LNCAP (cell line): Measurements from ENCODE around the gene ACTRT2.

Source experiments
- TF ChIP-seq, protein P1 (sequence below): fragments of 450-650 bp; IDR thresholded peaks from 2 replicates; pipeline ENCODE4 v1.5.1; 2017; ENCODE audit warnings: mild to moderate bottlenecking

ACTRT2 gene

DNA sequence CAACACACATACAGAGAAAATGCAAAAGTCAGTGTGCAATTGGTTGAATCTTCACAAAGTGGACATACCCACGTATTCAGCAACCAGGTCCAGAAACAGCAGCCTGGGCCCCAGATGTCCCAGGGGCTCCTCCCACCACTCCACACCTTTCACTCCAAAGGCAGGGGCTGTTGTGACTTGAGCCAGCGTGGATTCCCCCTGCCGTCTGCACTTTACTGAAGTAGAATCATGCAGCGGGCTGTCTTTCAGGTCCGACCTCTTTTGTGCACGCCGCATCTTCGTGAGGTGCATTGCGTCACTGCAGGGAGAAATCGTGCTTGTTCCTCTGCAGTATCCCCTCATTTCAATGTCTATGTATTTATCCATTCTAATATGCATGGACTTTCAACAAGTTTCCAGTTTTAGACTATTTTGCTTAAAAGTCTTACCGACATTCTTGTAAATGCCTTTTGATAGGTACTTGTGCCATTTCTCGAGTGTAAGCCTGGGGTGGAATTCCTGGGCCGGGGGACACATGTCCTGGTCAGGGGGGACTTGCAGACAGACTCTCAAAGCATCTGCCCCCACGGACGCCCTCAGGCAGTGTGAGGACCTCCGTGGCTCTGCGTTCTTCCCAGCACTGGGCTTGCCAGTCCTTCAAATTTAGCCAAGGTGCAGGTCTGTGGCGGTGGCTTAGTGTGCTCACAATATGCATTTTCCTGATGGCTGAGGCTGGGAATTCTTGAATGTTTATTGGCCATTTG lies 29.3 kb upstream of the ACTRT2 start:
- TF ChIP-seq, protein P1, sequence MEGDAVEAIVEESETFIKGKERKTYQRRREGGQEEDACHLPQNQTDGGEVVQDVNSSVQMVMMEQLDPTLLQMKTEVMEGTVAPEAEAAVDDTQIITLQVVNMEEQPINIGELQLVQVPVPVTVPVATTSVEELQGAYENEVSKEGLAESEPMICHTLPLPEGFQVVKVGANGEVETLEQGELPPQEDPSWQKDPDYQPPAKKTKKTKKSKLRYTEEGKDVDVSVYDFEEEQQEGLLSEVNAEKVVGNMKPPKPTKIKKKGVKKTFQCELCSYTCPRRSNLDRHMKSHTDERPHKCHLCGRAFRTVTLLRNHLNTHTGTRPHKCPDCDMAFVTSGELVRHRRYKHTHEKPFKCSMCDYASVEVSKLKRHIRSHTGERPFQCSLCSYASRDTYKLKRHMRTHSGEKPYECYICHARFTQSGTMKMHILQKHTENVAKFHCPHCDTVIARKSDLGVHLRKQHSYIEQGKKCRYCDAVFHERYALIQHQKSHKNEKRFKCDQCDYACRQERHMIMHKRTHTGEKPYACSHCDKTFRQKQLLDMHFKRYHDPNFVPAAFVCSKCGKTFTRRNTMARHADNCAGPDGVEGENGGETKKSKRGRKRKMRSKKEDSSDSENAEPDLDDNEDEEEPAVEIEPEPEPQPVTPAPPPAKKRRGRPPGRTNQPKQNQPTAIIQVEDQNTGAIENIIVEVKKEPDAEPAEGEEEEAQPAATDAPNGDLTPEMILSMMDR: no peak

DNA sequence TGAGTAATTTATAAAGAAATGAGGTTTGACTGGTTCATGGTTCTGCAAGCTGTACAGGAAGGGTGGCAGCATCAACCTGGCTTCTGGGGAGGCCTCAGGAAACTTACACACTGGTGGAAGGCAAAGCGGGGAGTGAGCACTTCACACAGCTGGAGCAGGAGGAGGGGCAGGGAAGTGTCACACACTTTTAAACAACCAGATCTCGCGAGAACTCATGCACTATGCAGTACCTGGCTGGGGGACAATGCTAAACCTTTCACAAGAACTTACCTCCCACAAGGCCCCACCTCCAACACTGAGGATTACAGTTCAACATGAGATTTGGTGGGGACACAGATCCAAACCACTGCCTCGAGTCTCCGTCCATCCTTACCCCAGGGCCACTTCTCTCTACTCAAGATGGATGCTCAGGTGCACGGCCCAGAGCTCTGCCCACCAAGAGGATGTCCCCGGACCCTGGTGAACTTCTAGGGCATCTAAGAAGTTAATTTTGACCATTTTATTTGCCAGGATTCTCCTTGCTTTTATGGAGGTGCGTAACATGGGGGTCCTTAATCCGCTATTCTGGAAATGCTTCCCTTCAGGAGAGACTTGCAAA lies 22.7 kb upstream of the ACTRT2 start:
- TF ChIP-seq, protein P1: no peak

DNA sequence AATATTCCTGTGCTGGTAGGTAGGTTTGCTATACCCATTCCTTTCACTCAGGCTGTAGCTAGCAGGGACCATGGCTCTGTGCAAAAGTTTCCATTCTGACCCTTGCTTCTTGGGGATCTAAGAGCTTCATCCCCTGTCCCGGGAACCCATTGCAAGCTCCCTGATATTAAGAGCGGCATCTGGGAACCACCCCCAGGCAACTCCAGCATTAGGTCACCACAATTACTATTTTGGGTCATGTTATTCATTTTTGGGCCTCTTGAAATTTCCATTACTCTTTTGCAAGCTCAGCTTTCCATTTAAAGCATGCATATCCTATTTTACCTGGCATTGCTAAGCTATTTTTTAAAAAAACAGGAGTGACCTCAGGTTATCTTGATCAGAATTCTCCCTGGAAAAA lies 22.1 kb upstream of the ACTRT2 start:
- TF ChIP-seq, protein P1: no peak

DNA sequence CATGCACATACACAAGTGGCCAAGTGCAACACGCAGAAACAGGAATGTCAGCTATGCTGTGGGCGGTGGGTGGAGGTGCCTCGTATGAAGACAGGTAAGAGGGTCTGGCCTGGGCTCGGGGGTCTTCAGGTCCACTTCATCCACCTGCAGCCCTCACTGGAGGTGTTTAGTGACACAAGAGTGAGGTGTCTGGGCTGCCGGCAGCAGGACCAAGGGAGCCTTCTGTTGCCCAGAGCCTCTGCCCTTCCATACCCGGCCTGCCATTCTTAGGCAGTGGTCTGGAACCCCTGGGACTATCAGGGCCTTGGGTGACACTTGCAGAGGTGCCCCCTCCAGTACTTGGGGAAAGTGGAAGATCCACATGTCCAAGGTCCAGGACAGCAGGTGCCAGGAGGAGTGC lies 21.7 kb upstream of the ACTRT2 start:
- TF ChIP-seq, protein P1: no peak

DNA sequence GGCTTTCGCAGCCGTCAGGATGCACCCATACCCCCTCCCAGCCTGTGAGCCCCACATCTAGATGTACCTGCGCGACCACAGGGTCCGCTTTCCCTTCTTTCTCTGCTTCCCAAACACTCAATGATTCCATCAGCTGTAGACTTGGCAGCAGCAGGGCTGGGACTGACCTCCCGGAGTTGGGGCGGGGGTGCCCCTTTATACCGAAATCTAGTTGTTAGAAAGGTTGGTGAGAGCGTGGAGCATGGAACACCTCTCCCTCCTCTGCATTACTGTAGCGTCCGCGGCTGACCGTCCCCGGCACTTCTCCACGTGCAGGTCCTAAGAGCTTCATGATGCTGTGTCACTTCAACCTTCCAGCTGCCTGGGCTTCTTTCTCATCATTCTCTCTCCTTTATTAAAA lies 21.1 kb upstream of the ACTRT2 start:
- TF ChIP-seq, protein P1: no peak

DNA sequence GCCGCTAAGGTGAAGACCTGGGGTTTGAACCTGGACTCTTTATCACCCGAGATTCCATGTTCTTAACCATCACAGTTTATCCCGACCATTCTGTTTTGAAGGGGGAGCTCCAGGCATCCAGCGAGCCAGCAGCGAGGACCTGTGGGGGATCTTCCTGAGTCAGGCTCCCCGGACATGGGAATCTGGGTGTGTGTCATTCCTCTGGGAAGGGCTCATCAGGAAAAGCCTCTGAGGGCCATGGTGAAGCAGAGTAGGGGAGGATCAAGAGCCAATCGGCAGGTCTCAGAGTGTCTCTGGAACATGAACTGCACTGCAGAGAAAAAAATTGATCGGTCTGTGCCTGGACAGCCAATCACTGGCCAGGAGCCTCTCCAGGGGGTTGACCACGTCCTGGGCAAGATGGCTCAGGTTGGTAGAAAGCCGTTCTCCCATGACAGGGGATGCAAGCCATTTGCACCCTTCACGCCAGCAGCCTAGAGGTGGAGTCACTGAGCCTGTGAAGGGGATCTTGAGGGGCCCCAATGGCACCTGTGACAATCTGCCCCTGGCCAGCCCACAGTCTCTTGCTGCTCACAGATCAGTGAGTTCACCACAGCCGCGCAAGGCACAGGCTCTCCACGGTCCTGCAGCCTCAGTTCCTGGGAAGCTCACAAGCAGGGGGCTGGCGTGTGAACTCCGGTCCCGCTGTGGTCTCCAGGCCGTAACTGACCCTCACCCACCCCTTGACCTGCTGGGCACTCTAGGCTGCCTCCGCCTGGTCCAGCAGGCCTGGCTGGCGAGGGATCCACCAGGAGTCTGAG lies 20.4 kb upstream of the ACTRT2 start:
- TF ChIP-seq, protein P1: no peak

DNA sequence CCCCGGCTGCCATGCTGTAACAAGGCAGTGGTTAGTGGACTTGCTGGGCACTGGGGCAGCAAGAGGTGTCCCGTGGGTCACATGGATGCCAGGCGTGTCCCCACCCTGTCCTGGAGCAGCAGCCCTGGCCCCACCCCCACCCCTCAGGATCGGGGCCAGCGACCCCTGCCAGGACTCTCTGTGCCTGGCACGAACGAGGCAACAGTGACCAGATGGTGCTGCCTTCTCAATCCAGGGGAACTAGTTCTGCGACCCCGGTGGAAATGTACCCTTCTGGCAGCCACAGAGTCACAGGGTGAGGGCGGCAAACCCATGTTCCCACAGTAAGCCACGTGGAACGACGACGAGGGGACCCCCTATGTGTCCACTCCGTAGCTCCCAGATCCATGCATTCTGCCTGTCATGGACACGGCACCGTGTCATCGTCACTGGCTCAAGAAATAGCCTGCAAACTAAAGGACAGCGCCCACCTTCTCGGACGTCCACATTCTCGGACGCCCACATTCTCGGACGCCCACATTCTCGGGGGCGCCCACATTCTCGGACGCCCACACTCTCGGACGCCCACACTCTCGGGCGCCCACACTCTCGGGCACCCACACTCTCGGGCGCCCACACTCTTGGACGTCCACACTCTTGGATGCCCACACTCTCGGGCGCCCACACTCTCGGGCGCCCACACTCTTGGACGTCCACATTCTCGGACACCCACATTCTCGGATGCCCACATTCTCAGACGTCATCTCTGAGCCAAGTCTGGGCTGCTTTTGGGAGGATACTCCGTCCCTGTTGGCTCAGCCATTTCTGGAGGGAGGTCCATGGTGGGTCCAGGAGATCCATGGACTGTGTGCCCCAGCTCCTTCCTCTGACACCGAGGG lies 19.6 kb upstream of the ACTRT2 start:
- TF ChIP-seq, protein P1: no peak
